ENCODE results near the gene PYGB.

The PYGB gene

DNA sequence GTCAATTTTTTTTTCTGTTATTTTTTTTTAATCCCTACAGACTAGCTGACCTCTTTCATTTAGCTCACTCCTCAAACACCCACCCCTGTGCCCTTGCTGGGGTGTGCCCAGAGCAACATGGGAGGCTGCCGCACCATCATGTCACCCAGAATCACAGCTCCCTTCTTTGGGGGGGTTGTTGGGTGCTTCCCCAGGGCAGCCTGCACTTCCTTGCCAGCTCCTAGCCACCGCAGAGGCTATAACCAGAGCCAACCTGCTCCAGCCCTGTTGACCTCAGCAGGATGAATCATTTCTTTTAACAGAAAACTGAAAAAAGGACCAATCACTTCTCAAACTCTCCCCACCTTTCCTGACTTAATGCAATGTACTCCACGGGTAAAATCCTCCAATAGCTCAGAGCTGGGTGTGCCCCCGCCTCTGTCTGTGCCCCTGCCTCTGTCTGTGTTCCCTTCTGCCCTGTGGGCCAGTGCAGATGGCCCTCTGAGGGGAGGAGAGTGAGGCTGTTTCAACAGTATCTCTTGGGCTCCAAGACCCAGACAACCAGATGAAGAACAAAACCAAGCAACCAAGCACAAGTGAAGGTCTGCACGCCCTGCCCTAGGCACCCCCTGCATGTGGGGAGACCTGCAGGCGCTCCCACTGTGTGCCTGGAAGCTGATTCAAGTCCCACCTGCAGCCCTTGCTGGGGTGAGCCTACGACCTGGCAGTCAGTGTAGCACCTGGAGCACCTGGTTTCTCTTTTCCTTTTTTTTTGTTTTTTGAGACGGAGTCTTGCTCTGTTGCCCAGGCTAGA, 67.7 kb downstream of the PYGB start:
- no peaks in the 10 kb centered on the region for H3K4me1 ChIP-seq (ENCODE audit: control insufficient read depth, insufficient read depth, low read length)
- no peak overlapping the region for H3K4me3 ChIP-seq (ENCODE audit: low read depth, low read length)
- H3K9ac ChIP-seq (ENCODE audit: low read depth, low read length), result no peak overlapping the region
- no peaks in the 10 kb centered on the region for H3K9me3 ChIP-seq (ENCODE audit: control insufficient read depth, insufficient read depth, low read length)
- peaks cover 6% of the 10 kb centered on the region for H3K36me3 ChIP-seq (ENCODE audit: control insufficient read depth, insufficient read depth, low read length)
- no peaks in the 10 kb centered on the region for H3K27me3 ChIP-seq (ENCODE audit: control insufficient read depth, insufficient read depth, low read length)

DNA sequence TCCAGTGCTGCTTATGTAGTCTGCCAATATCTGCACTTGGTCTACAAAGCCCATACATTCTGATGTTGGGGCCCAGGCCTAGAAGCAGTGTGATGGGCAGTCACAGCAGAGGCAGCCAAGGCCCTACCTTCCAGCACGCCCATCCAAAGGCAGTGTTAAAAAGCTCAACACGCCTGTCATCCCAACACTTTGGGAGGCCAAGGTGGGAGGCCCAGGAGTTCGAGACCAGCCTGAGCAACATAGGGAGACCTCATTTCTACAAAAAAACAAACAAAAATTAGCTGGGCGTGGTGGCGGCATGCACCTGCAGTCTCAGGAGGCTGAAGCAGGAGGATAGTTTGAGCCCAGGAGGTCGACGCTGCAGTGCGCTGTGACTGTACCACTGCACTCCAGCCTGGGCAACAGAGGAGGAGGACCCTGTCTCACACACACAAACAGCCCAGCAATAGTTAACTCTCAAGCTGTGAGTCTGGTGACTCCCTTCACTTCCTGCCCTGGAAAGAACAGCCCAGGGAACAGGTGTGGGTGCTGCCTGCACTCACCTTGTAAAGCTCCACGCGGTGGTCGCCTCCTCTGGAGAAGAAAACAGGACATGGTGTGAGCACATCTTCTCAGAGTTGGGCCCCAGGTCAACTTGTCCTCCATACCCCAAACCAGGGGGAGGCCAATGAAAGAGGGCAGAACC, 68.8 kb downstream of the PYGB start:
- H3K9me3 ChIP-seq (ENCODE audit: control insufficient read depth, insufficient read depth, low read length), result no peaks in the 10 kb centered on the region
- H3K4me3 ChIP-seq (ENCODE audit: low read depth, low read length), result no peak overlapping the region
- H3K4me1 ChIP-seq (ENCODE audit: control insufficient read depth, insufficient read depth, low read length), result no peaks in the 10 kb centered on the region
- peaks cover 6% of the 10 kb centered on the region for H3K36me3 ChIP-seq (ENCODE audit: control insufficient read depth, insufficient read depth, low read length)
- no peak overlapping the region for H3K9ac ChIP-seq (ENCODE audit: low read depth, low read length)
- H3K27me3 ChIP-seq (ENCODE audit: control insufficient read depth, insufficient read depth, low read length), result no peaks in the 10 kb centered on the region

DNA sequence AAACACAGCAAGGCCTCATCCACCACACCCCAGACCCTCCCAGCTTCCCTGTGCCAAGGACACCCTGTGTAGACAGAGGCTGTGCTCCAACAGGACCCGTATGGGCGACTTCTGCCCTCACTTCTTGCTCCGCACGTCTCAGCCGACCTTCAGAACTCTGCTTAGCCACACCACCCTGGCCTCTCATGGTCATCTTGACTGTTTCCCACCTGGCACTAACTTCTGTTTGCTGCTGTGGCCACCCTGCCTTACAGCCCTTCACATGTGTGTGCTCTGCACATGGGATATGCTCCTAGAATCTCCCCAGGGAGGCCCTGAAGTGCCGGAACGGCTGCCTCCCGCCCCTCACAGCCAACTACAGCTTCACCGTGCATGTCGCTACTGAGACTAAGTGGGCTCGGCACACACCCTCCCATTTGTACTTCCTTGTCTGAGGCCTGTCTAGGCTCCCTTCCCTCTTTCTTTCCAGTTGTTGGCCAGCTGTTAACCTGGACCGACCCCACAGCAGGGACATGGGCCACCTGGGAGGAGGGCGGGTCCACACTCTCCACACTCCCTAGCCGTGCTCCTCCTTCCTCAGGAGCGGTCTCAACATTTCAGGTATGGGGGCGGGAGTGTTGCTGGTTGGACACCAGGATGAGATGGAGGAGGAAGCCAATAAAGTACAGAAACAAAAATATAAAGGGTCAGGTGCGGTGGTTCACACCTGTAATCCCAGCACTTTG, 69.6 kb downstream of the PYGB start:
- no peaks in the 10 kb centered on the region for H3K9me3 ChIP-seq (ENCODE audit: control insufficient read depth, insufficient read depth, low read length)

DNA sequence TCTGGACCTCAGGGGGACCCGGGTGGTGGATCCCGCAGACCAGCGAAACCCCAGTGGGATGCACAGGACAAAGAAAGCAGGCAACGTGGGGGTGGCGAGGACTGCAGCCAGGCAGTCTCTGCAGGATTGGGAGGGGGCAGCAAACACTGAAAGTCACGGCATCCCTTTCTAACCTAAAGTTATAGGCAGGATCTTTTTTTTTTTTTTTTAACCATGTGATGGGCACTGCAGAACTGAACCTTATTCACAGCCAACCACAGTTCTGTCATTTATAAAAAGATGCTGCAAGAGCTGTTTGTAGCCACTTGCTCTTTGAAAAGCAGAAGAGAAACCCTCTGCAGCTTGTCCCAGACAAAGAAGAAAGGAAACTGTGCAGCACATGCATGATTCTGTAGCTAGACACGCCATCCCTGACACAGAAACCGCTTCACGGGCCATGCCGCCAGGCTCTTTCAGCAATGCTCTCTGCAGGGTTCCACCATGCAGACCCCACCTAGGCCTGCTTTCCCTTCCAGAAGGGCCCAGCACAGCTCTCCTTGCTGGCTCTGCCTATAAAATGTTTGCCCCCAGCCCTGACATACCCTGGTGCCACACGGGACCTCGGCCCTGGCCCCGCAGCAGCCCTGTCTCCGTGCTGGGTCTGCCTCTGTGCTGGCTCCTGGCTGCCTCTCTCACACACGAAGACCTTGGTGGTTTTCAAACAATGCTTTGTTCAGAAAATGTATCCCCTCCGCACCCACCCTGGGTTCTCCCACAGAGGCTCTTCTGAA, 70.8 kb downstream of the PYGB start:
- H3K4me1 ChIP-seq (ENCODE audit: control insufficient read depth, insufficient read depth, low read length), result peaks cover under 1% of the 10 kb centered on the region
- H3K4me3 ChIP-seq (ENCODE audit: low read depth, low read length), result no peak overlapping the region
- no peak overlapping the region for H3K9ac ChIP-seq (ENCODE audit: low read depth, low read length)
- H3K27me3 ChIP-seq (ENCODE audit: control insufficient read depth, insufficient read depth, low read length), result no peaks in the 10 kb centered on the region
- H3K36me3 ChIP-seq (ENCODE audit: control insufficient read depth, insufficient read depth, low read length), result peaks cover 6% of the 10 kb centered on the region
- H3K9me3 ChIP-seq (ENCODE audit: control insufficient read depth, insufficient read depth, low read length), result no peaks in the 10 kb centered on the region

More for the DNA sequence above, 69.6 kb downstream of the PYGB start:
- Histone ChIP-seq H3K4me1 (ENCODE audit: control insufficient read depth, insufficient read depth, low read length) (no peaks in the 10 kb centered on the region), H3K36me3 (ENCODE audit: control insufficient read depth, insufficient read depth, low read length) (peaks cover 6% of the 10 kb centered on the region), H3K27me3 (ENCODE audit: control insufficient read depth, insufficient read depth, low read length) (no peaks in the 10 kb centered on the region), H3K4me3 (ENCODE audit: low read depth, low read length) (no peak overlapping the region), H3K9ac (ENCODE audit: low read depth, low read length) (no peak overlapping the region)

DNA sequence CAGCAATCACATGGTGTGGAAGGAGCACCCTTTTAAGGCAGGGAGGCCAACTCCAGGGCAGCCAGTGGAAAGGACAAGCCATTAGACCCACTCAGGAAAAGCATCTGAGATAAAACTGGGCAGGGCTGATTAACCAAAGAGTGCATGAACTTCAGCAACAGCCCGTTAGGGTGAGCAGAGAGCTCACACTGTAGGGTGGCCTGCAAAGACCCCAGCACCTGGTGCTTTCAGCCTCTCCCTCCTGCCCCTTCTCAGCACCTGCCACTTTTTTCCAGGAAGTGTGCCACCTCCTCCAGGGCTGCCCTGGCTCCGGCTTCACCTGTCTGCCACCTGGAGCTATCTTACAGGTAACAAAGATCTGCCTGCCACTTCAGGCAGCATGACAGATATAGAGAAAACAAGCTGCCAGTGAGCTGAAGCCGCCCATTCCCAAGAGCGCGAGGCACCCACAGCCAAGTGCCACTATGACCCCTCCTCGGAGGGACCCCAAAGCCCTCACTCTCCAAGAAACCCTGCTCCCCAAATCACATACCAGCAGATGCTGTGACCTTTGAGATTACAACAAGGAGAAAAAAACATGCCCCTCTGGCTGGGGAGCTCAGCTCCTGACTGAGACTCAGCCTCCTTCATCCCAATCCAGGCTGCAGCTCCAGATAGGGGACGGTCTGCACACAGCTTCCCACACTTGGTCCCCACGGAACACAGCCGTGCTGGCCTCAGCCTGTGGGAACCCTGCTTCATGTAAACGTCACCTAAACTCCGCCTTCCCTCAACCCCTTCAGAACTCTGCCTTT, 71.6 kb downstream of the PYGB start:
- H3K27me3 ChIP-seq (ENCODE audit: control insufficient read depth, insufficient read depth, low read length), result no peaks in the 10 kb centered on the region
- H3K4me1 ChIP-seq (ENCODE audit: control insufficient read depth, insufficient read depth, low read length), result peaks cover 8% of the 10 kb centered on the region
- no peak overlapping the region for H3K4me3 ChIP-seq (ENCODE audit: low read depth, low read length)
- no peaks in the 10 kb centered on the region for H3K9me3 ChIP-seq (ENCODE audit: control insufficient read depth, insufficient read depth, low read length)
- H3K36me3 ChIP-seq (ENCODE audit: control insufficient read depth, insufficient read depth, low read length), result peaks cover 6% of the 10 kb centered on the region
- no peak overlapping the region for H3K9ac ChIP-seq (ENCODE audit: low read depth, low read length)

DNA sequence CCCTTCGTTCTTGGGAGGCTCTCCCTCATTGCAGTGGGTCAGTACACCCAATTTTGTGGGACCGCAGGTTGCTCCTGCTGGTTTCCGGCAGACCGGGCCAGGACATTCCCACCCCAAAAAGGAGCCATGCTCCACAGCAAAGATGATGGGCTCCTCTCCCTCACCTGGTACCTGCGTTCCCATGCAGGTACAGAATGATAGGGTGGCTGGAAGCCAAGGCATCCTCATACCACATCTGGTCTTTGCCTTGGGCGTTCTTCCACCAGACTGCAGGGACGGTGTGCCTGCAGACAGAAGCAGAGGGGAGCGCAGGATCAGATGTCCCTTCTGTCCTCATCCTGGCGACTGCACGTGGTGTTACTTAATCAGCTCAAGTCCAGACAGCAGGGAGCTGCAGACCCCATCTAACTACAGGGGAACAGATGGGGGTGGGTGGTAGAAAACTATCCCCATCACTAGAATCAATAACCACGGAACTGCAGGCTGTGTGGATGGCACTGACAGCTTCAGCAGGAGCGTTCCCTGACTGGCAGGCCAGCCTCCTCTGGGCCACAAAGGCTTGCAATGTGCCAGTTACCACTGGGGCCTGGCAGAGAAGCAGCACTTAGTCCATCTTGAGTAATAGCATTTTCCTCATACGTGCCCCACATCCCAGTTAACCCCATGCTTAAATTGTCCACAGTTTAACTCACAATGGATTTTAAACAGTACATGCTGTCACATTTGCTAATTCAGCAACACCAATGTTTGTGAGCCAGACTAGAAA, 72.3 kb downstream of the PYGB start:
- Histone ChIP-seq H3K36me3 (ENCODE audit: control insufficient read depth, insufficient read depth, low read length) (peaks cover 6% of the 10 kb centered on the region), H3K4me1 (ENCODE audit: control insufficient read depth, insufficient read depth, low read length) (peaks cover 9% of the 10 kb centered on the region), H3K27me3 (ENCODE audit: control insufficient read depth, insufficient read depth, low read length) (no peaks in the 10 kb centered on the region), H3K9ac (ENCODE audit: low read depth, low read length) (no peak overlapping the region), H3K4me3 (ENCODE audit: low read depth, low read length) (no peak overlapping the region), H3K9me3 (ENCODE audit: control insufficient read depth, insufficient read depth, low read length) (no peaks in the 10 kb centered on the region)

DNA sequence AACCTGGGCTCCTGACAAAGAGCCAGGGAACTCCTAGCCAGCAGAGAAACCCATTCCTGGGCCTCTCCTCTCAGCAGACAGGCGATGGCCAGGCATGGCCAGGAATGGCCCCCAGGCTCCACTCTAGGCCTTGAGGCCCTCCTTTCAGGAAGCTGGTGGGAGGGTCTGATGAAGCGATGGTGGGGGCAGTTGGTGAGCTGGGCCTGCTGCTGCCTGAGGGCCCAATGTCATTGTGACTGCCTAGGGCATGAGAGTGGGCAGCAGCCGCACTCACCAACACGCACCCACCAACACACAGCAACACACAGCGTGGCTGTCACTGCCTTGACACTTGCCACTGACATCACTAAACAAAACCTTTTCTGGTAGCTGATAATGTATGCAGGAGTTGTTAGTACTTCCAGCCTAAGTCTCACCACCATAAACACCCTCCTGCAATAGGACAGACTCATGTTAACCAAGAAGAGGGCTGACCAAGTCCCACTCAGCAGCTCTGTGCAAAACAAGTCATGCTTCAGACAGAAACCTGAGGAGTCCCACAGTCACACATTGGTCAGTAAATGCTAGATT, 73.5 kb downstream of the PYGB start:
- Histone ChIP-seq H3K36me3 (ENCODE audit: control insufficient read depth, insufficient read depth, low read length) (peaks cover 6% of the 10 kb centered on the region), H3K9me3 (ENCODE audit: control insufficient read depth, insufficient read depth, low read length) (no peaks in the 10 kb centered on the region), H3K4me3 (ENCODE audit: low read depth, low read length) (no peak overlapping the region), H3K27me3 (ENCODE audit: control insufficient read depth, insufficient read depth, low read length) (no peaks in the 10 kb centered on the region), H3K4me1 (ENCODE audit: control insufficient read depth, insufficient read depth, low read length) (peaks cover 9% of the 10 kb centered on the region), H3K9ac (ENCODE audit: low read depth, low read length) (no peak overlapping the region)

DNA sequence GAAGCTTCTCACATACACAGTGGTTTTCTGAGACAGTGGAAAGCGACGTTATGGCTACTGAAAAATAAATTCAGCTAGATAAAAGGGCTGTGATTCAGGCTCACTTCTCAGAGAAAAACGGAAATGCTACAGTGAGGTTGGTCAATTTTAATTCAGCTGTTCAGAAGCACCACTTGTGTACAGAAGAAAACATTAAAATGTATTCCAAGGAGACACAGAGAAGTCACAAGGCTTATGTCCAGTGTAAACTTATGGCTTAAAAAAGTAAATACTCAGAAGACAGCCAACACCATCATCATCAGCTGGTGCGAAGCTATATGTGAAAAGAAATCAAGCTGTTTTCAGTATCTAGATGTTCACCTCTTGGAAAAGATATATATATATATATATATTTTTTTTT, 74.1 kb downstream of the PYGB start:
- H3K9me3 ChIP-seq (ENCODE audit: control insufficient read depth, insufficient read depth, low read length), result no peaks in the 10 kb centered on the region
- no peak overlapping the region for H3K9ac ChIP-seq (ENCODE audit: low read depth, low read length)
- peaks cover 9% of the 10 kb centered on the region for H3K4me1 ChIP-seq (ENCODE audit: control insufficient read depth, insufficient read depth, low read length)
- H3K36me3 ChIP-seq (ENCODE audit: control insufficient read depth, insufficient read depth, low read length), result peaks cover 3% of the 10 kb centered on the region
- no peaks in the 10 kb centered on the region for H3K27me3 ChIP-seq (ENCODE audit: control insufficient read depth, insufficient read depth, low read length)
- H3K4me3 ChIP-seq (ENCODE audit: low read depth, low read length), result no peak overlapping the region

DNA sequence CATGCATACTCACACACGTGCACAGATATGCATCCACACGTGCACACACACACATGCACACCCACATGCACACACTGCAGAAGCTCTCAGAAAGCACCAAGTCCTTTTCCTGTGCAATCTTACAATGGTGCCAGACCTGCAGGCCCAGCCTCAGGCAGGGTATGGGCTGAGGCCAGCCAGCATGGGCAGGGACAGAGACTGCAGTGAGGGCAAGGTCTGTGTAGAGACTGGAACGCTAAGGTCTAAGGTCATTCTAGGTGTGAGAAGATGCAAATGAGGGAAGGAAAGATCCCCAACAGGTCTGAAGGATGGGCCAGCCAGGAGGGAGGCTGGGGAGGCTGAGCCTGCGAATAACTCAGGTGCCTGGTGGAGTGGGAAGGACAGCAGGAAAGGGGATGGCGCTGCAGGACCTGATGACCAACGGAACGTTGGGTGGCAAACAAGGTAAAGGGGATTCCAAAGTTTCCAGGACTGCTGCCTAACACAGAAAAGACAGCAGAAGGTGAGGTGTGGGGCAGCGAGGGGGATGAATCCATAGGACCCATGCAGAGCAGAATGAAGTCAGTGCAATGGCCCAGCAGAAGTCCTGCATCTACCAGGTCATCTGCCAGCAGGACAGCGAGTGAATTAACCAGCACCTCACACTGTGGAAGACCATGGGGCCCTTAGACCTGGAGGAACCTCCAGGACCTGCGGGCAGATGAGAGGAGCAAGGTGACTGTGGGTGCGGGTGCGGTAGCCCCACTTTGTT, 75.8 kb downstream of the PYGB start:
- Histone ChIP-seq H3K9me3 (ENCODE audit: control insufficient read depth, insufficient read depth, low read length) (no peaks in the 10 kb centered on the region), H3K27me3 (ENCODE audit: control insufficient read depth, insufficient read depth, low read length) (no peaks in the 10 kb centered on the region), H3K4me3 (ENCODE audit: low read depth, low read length) (no peak overlapping the region), H3K9ac (ENCODE audit: low read depth, low read length) (no peak overlapping the region), H3K4me1 (ENCODE audit: control insufficient read depth, insufficient read depth, low read length) (peaks cover 9% of the 10 kb centered on the region), H3K36me3 (ENCODE audit: control insufficient read depth, insufficient read depth, low read length) (peaks cover 2% of the 10 kb centered on the region)

DNA sequence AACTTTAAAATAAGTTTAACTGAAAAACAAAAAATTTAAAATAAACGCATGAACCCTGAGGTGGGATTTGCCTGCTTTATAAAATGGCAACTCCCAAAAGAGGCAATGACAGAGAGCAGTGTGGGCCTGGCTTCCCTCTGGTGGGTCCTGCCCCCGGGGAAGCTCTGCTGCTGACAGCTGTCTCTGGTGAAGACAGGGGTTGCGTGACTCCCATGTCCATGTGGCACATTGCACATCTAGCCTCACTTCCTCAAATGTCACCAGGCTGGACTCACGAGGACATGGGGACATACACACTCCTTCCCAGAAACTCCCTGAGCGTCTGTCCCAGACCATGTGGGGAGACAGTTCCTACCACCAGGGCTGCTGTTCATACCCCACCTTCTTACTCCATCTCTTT, 76.5 kb downstream of the PYGB start:
- Histone ChIP-seq H3K36me3 (ENCODE audit: control insufficient read depth, insufficient read depth, low read length) (no peaks in the 10 kb centered on the region), H3K9me3 (ENCODE audit: control insufficient read depth, insufficient read depth, low read length) (peaks cover 3% of the 10 kb centered on the region), H3K27me3 (ENCODE audit: control insufficient read depth, insufficient read depth, low read length) (no peaks in the 10 kb centered on the region), H3K4me3 (ENCODE audit: low read depth, low read length) (no peak overlapping the region), H3K9ac (ENCODE audit: low read depth, low read length) (no peak overlapping the region), H3K4me1 (ENCODE audit: control insufficient read depth, insufficient read depth, low read length) (peaks cover 9% of the 10 kb centered on the region)
